SIG-M5 treated with dmso at 0.1 percent for 504 hours (cell line): Measurements from ENCODE around the gene UBE2I.
"Not testable (repeated sequence)": the region's sequence is repeated elsewhere in the genome, so short reads cannot be mapped to it uniquely, and the experiment has no call there.

ENCODE experiments used
- DNase-seq: peaks from one replicate; lab custom pipeline; 2025; ENCODE audit not compliant: unreplicated experiment; lab: John Stamatoyannopoulos, UW

Gene UBE2I

DNA sequence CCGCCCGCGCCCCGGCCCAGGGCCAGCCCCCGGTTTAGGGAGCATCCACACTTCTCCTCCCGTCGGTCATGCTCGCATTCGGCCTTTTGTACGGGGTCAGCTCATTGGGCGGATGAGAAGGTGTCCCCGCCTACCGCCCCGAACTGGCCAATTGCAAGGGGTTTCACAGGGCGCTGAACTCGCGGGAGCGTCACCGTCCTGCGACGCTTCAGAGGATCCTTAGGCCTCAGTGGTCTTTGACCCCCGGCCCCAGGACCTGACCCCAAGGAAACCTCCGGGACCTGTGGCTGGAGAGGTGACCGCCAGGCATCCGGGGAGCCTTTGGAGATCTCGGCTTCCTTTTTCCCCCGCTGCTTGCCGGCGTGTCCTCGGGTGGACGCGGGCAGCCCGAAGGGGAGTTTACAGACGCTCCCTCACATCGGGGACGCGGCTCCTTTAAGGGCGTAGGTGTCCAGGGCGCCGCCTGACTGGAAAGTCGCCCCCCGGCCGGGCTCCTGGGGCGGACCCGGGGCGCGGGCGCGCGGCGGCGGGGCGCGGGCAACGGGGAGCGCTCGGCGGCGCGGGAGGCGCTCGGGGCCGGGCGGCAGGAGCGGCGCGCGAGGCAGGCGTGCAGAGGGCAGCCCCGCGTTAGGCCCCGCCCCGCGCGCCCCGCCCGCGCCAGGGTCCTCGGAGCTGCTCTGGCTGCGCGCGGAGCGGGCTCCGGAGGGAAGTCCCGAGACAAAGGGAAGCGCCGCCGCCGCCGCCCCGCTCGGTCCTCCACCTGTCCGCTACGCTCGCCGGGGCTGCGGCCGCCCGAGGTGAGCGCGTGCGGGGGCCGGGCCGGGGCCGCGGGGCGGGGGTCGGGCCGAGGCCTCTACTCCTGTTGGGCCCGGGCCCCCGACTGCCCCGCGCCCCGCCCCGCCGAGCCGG is at the start of gene UBE2I:
TSS of gene UBE2I (plus strand) at position 660 of the 909 bp plus-strand sequence. CDS start 4,395 bp downstream, outside the sequence.
- peak; percentile 92 for DNase-seq

- no peak for DNase-seq
Observed at GRCh38 chr16:1259760-1260068, 49.7 kb upstream of the UBE2I start.

DNA sequence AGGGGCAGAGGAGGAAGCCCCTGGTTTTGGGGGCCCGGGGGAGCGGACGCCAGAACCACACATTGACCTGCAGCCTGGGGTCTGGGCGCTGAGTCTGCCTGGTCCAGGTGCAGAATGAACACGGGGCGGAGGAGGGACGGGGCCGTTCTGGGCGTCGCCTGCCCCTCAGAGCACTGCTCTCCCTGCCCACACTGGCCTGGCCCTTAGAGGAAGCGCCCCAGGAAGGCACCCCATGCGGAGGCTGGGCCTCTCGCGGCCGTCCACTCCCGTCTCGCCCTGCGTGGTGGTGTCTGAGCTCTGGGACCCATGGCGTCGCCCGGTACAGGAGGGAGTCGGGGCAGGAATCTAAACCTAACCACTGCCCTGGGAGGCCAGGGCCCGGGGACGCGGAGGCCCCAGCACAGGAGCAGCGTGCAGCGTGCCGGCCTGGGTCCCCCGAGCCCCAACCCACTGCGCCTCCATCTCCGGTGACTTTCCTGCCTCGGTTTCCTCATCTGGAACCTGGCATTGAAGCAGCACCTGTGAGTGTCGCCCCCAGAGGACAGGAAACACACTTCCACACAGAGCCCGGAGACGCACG is 49.2 kb upstream of the UBE2I start:
- DNase-seq, result no peak

- DNase-seq, result no peak
Observed at GRCh38 chr16:1261131-1261892, 48.1 kb upstream of the UBE2I start.

DNA sequence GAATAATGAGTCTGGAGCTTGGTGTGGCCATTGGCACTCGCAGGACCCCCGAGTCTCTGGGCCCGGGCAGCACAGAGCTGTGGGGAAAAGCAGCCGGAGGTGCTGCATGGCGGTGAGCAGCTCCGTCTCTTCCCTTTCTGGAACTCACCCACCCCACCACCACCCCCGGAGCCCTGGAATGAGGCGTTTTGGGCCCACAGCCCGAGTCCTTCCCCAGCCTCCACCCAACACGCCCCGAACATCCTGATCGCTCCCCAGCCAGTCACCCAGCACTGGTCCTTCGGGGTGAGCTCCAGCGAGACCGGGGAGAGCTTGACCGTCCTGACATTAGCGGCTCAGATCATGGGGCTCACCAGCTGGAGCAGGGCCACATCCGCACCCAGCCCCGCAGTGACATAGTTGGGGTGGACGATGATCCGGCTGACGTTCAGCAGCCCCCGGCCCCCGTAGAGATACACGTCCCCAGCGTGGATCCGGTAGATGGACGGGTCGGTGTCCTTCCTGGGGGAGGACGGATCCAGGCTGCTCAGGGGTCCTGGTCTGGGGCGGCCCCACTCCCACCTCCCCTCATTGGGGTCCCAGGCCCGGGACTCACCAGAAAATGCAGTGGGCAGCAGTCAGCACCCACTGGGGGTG is 47.1 kb upstream of the UBE2I start:
- DNase-seq, result no peak

GRCh38 chr16:1262846-1263221 is 46.6 kb upstream of the UBE2I start:
- no peak for DNase-seq

GRCh38 chr16:1263591-1264344 is 45.7 kb upstream of the UBE2I start:
- DNase-seq, result no peak

GRCh38 chr16:1264345-1265089 is 44.9 kb upstream of the UBE2I start:
- DNase-seq, result no peak

- DNase-seq, result no peak
Observed at GRCh38 chr16:1265090-1265630, 44.3 kb upstream of the UBE2I start.

- DNase-seq, result no peak
Observed at GRCh38 chr16:1265826-1266225, 43.6 kb upstream of the UBE2I start.

GRCh38 chr16:1269418-1269817 is 40.0 kb upstream of the UBE2I start:
- not testable (repeated sequence) for DNase-seq

- no peak for DNase-seq
Observed at GRCh38 chr16:1271380-1271723, 38.1 kb upstream of the UBE2I start.

DNA sequence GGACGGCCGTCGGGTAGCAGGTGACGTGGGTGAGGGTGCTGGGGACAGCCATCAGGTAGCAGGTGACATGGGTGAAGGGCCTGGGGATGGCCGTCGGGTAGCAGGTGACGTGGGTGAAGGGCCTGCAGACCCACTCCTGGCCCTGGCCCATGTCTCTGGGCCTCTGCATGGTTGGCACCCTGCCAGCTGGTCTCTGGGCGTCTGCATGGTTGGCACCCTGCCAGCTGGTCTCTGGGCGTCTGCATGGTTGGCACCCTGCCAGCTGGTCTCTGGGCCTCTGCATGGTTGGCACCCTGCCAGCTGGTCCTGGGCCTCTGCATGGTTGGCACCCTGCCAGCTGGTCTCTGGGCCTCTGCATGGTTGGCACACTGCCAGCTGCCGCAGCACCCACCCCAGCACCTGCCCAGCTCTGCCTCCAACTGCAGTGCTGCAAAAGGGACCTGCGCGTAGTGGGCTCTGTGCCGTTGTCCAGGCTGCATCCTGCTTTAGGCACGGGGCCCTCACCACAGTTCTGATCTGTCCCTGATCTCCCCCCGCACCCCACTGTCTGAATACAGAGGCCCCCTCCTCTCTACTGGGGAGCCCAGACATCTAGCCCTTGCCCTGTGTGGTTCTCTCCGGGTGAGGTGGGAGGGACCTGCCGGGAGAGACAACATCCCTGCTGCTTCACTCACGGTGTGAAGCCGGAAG is 37.6 kb upstream of the UBE2I start:
- not testable (repeated sequence) for DNase-seq

DNA sequence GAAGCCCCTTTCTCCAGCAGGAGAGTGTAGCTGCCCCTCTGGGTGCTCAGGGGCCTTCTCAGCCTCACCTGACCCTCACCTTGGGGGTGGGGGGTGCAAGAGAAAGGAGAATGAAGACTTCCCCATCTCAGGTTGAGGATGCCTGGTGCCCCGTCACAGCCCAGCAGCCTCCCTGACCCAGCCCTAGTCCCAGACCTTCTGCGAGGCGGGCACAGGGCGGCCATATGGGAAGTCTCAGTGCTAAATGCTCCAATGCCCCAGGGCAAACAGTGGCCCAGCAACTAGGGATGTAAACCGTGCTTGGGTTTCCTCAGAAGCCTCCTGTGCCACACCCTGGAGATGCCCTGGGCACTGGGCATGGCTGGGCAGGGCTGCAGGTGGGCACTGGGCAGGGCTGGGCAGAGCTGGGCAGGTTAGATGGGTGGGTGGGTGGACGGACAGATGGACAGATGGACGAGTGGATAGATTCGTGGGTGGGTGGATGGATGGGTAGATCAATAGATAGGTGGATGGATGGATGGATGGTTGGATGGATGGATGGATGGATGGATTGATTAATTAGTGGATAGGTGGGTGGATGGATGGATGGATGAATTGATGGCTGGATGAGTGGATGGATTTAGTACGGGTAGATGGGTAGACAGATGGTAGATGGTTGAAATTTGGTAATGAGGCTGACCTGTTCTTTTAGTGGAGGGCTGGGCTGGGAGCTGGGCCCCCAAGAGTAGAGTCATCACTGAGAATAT is 36.8 kb upstream of the UBE2I start:
- DNase-seq, result no peak

- no peak for DNase-seq
Observed at GRCh38 chr16:1273816-1274215, 35.6 kb upstream of the UBE2I start.

DNA sequence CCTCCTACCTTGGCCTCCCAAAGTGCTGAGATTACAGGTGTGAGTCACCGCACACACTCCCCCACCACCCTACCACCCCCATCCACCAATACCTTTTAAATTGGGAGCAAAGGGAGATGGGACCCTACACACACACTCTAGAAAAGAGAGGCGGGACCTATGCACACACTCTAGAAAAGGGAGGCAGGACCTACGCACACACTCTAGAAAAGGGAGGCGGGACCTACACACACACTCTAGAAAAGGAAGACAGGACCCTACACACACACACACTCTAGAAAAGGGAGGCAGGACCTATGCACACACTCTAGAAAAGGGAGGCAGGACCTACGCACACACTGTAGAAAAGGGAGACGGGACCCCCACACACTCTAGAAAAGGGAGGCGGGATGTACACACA is 34.7 kb upstream of the UBE2I start:
- no peak for DNase-seq

- no peak for DNase-seq
Observed at GRCh38 chr16:1275791-1276579, 33.5 kb upstream of the UBE2I start.

DNA sequence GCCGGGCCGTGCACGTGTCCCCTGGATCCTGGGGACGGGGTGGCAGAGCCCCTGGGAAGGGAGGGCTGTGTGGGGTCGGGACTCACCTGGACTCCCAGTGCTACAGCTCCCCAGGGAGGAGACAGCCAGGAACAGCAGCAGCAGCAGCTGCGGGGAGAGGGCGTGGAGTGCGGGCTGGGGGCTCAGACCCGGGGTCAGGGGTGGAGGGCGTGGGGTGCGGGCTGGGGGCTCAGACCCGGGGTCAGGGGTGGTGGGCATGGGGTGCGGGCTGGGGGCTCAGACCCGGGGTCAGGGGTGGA is 32.9 kb upstream of the UBE2I start:
- DNase-seq, result no peak
